GM19193 (cell line): ENCODE data around the gene MBD4.

ENCODE experiments used
- POLR2A ChIP-seq: IDR thresholded peaks from 4 replicates; pipeline ENCODE4 v1.6.1; 2011; ENCODE audit not compliant: insufficient read depth, insufficient read length; ENCODE audit errors: extremely low read depth

MBD4 gene

DNA sequence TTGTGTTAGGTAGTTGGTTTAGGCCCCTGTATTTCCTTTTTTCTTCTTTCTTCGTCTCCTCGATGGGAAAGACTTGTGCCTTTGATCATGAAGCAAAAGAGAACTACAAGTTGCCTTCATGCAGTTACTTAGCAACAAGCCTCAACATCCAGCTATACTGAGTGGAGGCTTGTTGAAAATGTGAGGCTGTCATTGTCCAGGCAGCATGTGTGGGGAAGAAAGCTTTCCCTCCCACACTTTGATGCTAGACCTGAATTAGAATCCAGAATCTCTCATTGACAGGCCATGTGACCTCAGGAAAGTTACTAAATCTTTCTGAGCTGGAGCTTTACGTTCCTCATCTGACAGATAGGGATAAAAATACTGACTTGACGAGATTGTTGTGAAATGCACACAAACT lies 24.0 kb upstream of the MBD4 start:
- TF ChIP-seq POLR2A: no peak

DNA sequence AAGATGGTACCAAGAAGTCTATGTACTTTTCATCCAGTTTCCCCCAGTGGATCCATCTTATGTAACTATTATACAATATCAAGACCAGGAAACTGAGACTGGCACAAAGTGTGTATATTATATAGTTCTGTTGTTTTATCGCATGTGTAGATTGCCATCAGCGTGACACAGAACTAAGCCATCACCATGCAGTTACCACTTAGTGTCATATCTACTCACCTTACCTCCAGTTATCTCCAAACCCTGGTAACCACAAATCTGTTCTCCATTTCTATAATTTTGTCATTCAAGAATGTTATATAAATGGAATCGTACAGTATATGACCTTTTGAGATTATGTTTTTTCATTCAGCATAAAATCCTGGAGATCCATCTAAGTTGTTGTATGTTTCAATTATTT lies 23.3 kb upstream of the MBD4 start:
- TF ChIP-seq POLR2A: no peak

DNA sequence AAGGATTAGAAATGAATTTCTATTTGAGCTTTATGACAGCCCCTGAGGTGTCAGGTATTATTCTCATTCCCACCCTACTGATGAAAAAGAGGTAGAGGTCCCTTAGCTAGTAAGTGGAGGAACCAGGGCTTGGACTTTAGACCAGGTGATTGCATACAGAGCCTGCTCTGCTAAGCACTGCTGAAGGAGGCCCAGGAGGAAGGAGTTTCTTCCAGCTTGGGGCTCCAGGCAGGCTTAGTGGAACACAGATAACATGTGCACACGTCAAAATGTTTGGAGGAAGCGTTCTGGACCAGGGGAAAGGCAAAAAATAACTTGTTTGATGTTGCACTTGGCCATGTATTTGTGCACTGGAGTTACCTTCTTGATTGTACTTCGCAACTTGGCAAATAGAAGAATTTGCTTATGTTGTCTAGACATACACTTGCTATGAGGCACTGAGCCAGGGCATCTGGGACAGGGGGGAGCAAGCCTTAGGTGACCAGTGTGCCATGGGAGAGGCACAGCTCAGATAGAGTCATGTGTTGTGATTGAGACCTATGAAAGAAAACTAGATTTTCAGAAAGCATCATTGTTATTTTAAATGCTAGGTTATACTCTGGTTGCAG lies 22.7 kb upstream of the MBD4 start:
- TF ChIP-seq POLR2A: no peak

DNA sequence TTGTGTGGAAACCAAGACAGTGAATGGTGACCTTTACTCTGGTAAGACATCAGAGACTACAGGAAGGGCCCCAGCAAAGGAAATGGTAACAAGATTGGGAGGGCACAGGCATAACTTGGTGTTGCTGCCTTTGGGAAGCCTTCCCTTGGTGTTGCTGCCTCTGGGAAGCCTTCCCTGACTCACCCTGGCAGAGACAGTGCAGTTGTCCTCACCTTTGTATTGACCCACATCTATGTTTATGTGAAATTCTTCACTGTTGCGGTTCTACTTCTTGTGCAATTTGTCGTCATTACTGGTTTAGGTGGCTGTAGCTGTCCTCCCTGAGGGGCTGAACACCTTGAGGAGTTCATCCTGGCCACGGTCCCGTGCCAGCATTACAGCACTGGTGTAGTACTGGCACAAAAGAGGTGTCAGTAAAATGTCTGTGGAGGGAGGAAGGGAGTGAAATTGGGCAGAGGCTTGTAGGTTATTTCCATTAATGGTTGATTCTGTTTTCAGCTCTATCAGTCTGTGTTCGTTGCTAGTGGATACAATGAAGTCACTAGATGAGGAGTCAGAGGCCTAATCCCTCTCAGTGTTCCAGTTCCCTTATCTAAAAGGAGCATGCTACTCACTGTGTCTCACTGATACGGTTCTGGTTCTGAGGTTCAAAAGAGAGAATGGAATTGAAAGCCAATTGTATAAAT lies 21.9 kb upstream of the MBD4 start:
- TF ChIP-seq POLR2A: no peak

- no peak for TF ChIP-seq POLR2A
These were observed 21.3 kb upstream of the MBD4 start for GRCh38 chr3:129461022-129461421.

DNA sequence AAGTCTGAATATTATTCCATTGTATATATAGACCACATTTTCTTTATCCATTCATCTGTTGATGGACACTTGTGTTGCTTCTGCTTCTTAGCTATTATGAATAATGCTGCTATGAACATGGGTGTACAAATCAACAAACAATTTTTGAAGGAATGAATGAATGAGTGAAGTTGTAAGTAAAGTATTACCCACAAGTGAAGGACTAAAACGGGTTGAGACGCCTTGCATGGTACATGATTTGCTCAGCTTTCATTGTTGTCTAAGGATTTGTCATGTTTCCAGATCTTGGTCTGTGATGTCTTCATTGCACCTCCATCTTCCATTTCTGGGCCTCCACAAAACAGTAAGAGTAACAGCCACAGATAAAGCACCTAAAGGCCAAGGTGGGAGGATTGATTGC lies 20.8 kb upstream of the MBD4 start:
- no peak for TF ChIP-seq POLR2A

DNA sequence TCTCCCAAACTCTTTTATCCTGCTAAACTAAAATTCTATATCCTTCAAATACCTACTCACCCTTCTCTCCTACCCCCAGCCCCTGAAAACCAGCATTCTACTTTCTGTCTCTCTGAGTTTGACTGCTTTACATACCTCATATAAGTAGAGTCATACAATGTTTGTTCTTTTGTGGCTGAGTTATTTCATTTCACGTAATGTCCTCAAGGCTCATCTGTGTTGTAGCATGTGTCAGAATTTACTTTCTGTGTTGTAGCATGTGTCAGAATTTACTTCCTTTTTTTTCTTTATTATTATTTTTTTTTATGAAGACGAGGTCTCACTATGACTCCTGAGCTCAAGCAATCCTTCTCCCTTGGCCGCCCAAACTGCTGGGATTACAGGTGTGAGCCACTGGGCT lies 20.4 kb upstream of the MBD4 start:
- TF ChIP-seq POLR2A: no peak

GRCh38 chr3:129453732-129454131 lies 14.0 kb upstream of the MBD4 start:
- TF ChIP-seq POLR2A: no peak

DNA sequence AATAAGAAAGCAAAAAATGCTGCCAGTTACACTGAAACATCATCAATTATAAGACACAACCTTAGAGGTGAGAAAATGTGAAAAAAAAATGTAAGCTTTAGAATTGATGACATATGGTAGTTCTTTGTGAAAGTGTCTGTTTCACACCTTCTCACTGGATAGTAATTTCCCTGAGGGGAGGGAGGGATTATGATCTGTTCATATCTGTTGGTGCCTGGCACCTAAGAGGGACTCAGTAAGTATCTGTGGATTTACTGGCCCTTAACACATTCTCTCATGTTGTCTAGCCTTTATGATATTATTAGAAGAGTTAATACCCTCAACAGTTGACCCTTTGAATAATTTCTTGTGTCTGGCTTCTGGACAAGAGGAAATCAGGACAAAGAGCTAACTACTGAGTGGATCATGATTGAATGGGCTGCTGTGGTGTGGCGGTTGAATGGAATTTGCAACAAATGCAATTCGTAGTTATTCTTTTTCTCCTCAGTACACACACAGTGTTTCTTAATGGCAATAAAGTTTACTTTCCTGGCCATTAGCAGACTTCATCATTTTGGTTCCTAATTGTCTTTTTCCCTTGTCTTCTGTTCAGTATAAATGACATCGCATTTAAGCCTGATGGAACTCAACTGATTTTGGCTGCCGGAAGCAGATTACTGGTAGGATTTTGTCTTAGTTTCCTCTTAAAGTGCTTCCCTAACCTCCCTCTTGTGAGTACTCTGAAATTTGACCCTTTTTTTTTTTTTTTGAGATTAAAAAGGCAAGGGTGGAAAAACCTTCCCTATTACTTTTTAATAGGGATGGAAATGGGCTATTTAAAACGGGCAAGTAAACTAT lies 9.7 kb upstream of the MBD4 start:
- no peak for TF ChIP-seq POLR2A

DNA sequence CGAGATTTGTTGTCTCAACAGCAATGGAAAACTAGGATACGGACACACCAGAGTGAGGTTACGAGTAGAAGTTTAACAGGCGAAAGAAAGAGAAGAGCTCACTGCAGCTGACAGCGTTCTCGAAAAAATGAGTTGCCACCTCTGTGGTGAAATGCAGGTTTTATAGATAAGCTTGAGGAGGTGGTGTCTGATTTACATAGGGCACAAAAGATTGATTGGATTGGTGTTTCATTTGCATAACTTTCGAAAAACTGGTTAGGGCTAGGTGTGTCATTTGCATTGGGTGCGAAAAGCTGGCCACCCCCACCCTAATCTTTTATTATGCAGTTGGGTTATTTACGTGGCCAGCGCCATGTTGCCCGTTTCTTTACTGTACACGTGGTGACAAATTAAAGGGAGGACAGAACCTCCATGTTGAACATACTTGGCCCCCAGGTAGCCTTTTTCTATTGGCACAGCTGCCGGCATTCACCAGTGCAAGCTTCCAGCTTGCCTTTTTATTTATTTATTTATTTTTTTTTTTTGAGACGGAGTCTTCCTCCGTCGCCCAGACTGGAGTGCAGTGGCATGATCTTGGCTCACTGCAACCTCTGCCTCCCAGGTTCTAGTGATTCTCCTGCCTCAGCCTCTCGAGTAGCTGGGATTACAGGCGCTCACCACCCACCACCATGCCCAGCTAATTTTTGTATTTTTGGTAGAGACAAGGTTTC lies 8.6 kb upstream of the MBD4 start:
- no peak for TF ChIP-seq POLR2A

DNA sequence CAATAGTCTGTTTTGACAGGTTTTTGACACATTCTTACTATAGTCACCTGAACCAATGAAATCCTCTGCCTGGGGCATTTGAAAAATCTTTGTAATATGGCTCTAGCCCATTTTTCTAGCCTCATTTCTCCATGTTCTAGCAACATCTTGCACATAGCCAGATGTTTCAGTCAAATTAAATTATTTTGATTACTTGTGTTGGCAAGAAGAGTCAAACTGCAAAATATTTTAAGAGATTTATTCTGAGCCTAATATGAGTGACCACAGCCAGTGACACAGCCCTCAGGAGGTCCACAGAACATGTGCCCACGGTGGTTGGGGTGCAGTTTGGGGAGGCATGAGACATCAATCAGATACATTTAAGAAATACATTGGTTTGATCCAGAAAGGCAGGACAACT lies 7.2 kb upstream of the MBD4 start:
- no peak for TF ChIP-seq POLR2A

GRCh38 chr3:129445471-129445870 lies 5.7 kb upstream of the MBD4 start:
- TF ChIP-seq POLR2A: no peak

DNA sequence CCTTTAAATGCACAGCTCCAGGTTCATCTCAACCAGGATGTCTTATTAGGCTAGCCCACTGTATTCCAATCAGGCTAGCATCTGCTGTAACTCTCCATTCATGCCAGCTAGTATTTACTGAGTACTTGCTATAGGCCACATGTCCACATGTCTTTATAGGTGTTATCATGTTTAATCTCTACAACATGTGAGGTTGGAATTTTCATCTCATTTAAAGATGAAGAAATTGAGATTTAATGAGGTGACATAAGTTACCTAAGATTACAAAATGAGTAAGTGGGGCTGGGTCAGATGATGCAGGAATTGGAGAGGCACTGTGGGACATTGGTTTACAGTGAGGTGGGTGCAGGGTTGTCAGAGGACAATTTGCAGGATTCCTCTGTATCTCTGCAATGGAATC lies 3.2 kb upstream of the MBD4 start:
- TF ChIP-seq POLR2A: no peak

GRCh38 chr3:129442486-129442885 lies 2.7 kb upstream of the MBD4 start:
- no peak for TF ChIP-seq POLR2A

GRCh38 chr3:129441782-129442181 lies 2.0 kb upstream of the MBD4 start:
- TF ChIP-seq POLR2A: no peak

DNA sequence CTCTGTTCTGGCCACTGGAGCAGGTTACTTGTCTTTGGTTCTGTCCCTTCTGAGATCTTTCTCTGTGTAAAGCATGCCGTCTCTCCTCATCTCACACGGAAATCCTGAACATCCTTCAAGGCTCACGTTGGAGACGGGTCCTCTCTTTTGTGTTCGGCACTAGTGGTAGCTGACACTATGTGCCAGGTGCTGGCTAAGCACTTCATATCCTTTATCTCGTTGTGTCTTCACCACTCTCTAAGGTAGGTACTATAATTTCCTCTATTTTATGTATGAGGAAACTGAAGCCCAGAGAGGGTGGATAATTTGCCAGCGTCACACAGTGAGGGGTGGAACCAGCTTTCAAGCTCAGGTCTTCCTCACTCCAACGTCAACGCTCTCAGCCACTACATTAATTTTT lies 1.5 kb upstream of the MBD4 start:
- TF ChIP-seq POLR2A: no peak

- TF ChIP-seq POLR2A: no peak
These were observed 956 bp upstream of the MBD4 start for GRCh38 chr3:129440618-129441190.
